ENCODE results near the gene CACNA2D4.

- TF ChIP-seq CTCF (IDR thresholded peaks at IDR 0.05; ENCODE audit: low read depth, low read length): no peak
- TF ChIP-seq EZH2phosphoT487 (IDR thresholded peaks at IDR 0.05; ENCODE audit: low read depth): no peak
Observed at GRCh38 chr12:1787714-1788113, 130.7 kb downstream of the CACNA2D4 start.
